HG03354 (cell line): ENCODE measurements around the gene GRK5.
"Not testable (repeated sequence)": the region's sequence is repeated elsewhere in the genome, so short reads cannot be mapped to it uniquely, and the experiment has no call there.

Source experiments
- ATAC-seq: cut with Tn5 transposase; IDR thresholded peaks from one replicate; pipeline ENCODE4 v1.9.1; 2021; ENCODE audit warnings: mild to moderate bottlenecking; ENCODE audit not compliant: unreplicated experiment, poor library complexity, severe bottlenecking

The GRK5 gene

DNA sequence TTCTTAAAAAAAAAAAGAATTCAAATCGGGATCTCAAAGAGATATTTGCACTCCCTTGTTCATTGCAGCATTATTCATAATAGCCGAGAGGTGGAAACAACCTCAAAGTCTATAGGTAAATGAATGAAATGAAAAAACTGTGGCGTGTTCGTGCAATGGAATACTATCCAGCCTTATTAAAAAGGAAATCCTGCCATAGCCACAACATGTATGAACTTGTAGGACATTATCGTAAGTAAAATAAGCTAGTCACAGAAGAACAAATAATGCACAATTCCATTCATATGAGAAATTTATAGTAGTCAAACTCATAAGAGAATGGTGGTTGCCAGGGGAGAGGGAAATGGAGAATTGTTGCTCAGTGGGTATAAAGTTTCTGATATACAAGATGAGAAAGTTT, 37.9 kb downstream of the GRK5 start:
- ATAC-seq, result no peak

DNA sequence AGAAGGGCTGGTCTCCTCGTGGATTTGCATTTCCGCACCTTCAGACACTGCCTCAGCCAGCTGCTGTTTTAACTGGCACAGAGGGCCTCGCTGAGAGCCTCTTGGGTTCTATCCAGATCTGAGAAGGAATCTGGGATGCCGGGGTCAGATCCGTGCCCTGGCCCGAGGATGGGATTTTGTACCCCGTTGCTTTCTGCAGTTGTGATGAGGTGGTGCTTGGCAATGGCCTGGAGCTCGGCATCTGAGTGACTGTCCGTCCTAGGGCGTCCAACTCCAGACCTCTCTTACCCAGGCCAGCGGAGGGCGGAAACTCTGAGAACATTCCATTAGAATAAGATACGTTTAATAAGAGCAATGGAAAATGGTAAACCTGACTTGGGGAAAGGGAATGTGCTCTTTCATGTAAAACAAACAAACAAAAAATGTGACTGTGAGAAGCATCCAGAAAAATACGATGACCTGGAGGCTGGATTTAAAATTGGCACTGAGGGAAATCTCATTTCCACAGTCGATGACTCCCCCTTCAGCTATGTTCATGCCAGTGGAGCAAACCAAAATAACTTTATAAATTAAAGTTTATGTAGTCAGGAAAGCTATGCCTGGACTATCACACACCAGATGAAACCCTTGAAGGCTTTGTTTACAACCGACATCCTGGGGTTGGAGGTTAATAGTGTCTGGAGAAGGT, 39.6 kb downstream of the GRK5 start:
- ATAC-seq, result no peak

DNA sequence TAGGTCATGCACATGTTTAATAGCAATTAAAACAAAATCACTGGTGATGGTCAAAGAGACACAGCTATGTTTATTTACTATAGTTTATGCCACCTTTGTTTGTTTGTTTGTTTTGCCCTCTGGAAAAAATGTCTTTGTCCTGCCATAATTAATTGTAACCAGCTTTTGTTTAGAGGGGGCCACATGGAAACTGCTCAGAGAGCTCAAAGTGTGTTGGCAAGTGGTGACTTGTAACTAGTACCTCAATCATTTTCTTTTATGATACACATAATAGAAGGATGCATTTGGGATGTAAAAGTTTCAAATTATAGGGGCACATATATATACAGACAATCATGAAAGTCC, 40.2 kb downstream of the GRK5 start:
- no peak for ATAC-seq

DNA sequence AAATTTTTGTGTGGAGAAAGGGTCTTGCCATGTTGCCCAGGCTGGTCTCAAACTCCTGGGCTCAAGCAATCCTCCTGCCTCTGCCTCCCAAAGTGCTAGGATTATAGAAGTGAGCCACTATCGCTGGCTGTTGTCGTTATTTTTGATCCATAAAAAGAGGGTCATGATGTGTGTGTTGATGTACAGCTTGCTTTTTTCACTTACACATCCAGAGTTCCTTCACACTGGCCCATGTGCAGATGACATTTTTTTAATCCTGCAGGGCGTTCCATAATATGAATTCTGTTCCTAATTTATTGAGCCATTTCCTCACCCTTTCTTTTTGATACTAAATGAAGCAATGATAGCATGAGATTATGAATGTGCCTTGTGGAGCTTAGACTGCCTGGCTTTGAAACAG, 40.8 kb downstream of the GRK5 start:
- no peak for ATAC-seq

DNA sequence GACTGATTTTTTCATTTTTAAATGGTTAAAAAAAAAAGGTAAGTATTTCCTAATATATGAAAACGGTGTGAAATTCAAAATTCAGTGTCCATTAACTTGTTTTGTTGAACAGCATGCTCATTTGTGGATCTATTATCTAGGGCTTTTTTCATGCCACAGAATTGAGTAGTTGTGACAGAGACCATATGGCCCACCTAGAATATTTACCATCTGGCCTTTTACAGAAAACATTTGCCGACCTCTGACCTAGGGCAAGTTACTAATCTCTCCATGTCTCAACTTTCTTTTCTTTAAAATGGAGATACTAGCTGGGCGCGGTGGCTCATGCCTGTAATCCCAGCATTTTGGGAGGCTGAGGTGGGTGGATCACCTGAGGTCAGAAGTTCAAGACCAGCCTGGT, 41.3 kb downstream of the GRK5 start:
- no peak for ATAC-seq

DNA sequence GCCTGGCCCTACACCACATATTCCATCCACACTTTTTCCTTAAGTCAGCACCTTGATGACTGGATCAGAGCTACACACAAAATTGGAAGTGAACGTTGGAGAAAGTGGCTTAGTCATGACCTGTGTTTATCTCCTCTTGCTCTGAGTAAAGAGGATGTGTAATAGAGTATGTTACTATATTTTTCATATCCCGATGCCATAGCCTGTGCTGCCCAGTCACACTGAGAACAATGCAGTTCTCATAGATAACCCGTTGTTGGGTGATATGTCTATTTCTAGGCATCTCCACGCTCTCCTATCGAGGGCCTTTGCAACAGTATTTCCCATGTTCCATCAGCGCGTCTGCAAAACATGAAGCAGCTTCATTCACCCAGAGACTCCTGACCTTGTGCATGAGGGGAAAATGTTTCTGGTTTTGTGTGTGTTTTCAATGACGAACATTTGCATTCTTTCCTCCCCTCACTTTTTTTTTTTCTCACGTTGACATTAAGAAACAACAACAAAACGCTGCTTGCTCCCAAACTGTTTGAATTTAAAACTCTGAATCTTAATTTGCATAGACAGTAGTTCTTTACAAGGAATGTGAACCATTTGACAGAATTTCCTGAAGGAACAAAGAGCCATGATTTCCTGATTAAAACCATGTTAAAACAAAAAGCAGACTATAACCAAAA, 43.4 kb downstream of the GRK5 start:
- no peak for ATAC-seq

DNA sequence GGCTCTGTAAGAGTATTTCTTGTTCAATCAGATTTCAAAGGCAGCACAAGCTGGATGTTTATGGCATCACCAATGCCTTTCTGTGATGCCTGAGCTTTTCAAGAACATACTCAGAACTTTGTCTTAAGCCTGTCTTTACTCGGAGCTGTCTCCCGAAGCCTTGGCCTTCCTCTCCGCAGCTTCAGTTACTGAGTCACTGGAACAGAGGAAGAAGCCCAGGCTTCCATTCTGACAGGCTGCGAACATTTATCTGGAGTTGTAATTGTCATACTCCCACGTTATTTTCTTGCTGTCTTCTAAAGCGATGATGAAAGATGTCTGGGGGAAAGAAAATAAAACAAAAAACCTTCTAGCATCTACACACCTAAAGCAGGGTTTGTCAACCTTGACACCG, 43.9 kb downstream of the GRK5 start:
- no peak for ATAC-seq

DNA sequence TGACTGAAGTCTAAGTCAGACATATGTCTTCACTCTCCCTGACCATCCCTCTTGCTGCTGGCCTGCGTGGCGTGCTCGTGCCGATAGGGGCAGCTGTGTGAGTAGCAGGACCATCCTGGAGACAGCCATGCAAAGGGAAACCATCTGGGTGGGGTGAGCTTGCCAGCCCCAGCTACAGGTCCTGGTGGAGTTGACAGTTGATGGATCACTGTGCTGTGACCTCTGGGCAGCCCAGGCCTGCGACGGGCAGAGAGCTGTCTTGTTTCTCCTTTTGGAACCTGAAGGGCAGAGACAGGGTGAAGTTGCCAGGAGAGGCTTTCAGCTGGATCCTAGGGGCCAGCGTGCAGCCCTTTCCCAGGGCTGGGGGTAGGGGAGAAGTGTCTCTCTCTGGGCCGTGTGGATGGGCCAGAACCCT, 44.7 kb downstream of the GRK5 start:
- ATAC-seq, result no peak

DNA sequence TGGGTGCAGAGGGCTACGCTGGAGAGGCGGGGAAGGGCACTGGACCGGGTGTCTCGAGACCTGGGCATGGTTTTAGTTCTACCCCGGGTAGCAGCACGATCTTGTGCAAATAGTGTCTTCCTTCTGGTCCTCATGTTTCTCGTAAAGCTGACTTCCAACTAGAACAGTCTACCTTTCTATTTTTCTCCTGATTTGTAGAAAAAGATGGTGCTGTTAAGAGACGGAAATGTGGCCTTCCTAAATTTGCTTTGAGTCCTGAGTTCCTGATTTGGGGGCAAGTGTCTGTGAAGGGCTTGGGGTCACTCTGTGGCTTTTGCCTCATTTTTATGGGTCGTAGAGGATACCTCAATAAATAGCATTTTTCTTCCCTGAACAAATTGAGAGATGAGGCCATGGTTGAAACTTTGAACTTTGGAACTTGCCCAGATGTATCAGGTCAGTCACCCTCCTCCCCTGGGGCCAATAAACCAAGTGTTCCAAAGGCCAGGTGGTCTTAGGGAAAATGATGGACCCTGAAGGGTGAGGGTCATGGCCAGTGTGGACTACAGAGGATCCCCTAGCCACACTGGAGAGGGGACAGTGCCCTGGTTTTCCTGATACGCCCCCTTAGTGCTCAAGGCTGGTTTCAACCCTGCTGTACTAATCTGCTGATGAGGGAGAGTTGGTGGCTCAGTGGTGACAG, 45.2 kb downstream of the GRK5 start:
- ATAC-seq, result no peak

DNA sequence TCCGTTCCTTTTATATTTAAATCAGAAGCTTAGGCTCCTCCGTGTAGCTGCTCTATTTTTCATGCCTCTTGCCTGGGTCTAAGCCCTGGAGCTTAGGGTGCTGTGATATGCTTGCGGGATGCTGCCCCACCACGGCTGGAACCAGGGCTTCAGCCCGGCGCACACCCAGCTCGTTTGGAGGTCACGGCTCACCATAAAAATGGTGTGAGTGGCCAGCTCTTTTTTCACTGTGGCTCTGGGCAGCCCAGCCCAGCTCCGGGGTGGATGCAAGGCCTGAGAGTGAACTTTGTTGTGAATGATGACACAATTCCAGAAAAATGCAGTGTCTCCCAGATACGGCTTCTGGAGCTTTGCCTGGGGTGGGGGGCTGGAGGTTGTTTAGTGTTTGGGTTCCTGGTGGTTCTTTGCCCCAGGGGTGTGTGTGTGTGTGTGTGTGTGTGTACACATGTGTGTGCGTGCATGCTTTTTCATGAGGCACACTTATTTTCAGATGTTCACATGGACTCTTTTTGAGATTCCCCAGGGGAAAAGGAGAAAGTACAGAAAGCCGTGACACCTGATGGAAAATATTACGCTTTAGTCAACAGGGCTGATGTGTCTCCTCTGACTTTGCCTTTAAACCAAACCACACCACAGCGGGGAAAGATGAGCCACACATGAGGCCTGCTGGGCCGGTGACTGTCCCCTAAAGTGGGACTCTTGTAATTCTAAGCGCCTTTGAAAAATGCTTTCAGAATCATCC, 46.2 kb downstream of the GRK5 start:
- ATAC-seq, result no peak

DNA sequence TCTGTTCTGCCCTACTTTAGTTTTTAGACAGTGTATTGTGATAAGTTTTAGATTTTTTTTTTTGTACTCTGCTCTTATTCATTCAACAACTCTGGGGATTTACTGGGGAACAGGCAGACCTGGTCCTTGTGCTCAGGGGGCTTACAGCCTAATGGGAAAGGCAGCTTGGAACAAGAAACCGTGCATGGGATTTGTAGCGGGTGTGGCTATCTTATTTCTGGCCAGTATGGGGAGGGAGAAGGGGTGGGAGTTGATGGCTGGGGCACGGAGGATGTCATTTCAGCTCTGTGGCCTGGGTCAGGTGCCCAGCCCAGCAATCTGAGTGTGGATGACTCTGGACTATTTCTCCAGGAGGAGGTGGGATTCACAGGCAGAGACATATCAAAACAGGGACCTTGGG, 47.0 kb downstream of the GRK5 start:
- no peak for ATAC-seq

DNA sequence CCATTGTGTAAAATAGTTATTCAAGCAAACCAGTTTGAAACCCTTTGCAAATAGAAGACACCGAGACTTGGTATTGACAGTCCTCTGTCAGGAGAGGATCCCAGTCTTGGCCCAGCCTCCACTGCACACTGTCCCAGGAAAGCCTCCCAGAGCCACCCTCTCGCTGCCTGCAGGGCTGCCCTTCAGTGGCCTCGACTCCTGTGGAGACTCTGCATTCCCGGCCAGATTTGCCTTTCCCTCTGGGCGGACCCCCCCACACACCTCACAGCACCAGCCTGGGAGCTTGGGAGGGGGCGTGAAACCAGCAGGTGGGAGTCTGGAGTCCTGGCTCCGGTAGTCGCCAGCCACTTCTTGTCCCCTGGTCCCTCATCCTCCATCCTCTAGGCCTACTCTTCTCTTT, 48.7 kb downstream of the GRK5 start:
- no peak for ATAC-seq

DNA sequence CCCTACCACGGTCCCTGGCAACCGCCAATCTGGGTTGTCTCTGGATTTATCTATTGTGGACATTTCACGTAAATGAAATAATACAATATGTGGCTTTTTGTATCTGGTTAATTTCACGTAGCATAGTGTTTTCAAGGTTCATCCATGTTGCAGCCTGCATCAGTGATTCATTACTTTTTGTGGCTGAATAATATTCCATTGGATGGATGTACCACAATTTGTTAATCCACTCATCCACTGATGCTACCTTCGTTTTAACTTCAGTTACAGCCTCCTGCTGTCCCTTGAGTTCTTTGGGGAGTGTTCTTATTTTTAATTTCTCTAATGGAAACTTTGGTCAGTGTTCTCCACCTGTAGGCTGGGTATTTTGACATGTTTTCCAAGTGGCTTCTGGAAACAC, 49.5 kb downstream of the GRK5 start:
- no peak for ATAC-seq

DNA sequence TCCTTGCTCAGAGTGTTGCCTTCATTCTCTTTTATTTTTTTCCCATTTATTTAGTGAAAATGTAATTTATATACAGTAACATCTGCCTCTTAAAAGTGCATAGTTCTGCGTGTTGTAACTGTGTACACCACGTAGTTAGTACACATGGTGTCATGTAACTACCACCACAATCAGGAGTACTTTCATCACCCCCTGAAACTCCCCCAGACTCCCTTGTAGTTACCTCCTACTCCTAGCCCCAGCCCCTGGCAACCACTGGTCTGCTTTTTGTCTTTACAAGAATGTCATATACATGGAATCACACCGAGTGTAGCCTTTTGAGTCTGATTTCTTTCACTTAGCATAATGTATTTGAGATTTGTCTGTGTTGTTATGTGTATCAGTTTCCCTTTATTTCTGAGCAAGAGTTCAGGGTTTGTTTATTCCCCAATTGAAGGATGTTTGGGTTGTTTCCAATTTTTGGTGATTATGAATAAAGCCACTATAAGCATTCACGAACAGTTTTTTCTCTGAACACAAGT, 50.6 kb downstream of the GRK5 start:
- no peak for ATAC-seq

DNA sequence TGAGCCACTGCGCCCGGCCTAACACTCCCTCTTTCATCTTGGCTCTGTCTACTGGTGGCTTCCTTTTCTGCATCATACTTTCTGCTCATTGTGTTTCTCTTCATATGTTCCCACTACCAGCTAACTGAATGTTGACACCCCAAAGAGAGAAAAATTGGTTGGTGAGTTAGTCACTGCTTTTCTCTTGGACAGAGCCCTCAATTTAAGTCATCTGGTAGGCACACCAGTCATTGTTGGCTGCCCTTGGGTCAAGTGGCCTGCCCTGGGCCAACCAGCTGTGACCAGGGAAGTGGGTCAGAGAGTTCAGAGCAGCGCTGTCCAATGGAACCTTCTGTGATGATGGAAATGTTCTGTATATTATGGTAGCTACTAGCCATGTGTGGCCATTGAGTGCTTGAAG, 52.0 kb downstream of the GRK5 start:
- no peak for ATAC-seq

DNA sequence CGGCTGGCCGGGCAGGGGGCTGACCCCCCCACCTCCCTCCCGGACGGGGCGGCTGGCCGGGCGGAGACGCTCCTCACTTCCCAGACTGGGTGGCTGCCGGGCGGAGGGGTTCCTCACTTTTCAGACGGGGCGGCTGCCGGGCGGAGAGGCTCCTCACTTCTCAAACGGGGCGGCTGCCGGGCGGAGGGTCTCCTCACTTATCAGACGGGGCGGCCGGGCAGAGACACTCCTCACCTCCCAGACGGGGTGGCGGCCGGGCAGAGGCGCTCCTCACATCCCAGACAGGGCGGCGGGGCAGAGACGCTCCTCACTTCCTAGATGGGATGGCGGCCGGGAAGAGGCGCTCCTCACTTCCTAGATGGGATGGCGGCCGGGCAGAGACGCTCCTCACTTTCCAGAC, 53.6 kb downstream of the GRK5 start:
- not testable (repeated sequence) for ATAC-seq

DNA sequence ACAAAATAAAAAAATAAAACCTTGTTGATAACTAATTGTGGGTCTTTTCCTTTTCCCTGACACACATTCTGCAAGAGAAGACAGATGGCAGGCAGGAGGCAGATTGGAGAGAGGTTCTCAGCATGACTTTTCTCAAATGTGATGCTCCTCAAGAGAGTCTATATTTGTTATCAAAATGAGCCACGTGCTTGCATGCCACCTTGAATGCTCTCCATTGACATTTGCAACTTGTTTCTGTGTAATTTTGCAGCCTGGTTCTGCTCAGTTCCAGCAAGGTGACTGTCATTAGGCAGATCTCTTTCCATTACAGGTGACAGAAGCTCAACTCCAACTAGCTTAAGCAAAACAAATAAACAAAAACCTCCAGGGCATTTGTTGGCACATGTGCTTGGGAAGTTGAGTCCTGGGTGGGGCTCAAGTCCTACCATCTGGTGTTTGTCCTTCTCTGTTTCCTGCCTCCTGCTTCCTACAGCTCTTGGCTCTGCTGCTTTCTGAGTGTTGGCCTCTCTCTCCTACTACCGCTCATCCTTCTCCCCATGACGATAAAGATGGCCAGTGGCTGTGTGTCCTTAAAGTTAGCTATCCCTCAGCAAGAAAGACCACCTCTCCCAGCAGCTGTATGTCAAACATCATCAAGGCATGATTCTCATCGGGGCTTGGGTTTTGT, 56.7 kb downstream of the GRK5 start:
- no peak for ATAC-seq

DNA sequence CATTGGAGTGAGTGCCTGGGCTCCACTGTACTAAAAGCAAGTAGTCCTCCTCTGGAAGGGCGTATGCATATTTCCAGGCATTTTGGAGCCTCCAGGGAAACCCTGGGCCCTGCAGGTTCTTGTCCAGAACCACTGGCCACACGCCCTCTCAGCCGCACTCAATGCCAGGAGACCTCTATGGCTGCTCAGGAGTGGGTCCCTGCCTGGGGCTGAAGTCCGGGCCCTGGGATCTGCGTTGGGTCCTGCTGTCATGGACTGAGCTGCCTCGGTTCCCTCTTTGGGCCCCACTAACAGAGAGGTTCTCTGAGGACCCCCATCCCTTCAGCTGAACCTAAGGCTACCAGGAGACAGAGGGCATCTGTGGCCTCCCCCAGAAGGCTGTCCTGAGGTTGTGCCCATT, 58.3 kb downstream of the GRK5 start:
- no peak for ATAC-seq

DNA sequence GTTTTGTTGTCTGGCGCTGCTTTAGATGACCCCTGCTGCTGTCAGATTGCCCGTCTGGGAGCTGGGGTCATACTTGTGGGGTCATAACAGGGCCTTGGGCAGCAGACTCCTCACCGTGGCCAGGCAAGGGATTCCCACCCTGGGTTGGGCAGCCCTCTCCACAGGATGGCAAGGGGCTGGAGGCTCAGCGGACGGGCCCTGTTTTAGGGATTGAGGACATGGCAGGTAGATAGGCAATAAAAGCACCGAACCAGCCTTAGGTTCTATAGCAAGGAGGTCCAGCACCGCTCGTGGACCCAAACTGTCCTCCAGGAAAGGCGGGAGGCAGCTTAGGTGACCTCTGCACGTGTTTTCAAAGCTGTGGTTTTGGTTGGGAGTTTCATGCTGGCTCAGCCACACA, 60.0 kb downstream of the GRK5 start:
- no peak for ATAC-seq

DNA sequence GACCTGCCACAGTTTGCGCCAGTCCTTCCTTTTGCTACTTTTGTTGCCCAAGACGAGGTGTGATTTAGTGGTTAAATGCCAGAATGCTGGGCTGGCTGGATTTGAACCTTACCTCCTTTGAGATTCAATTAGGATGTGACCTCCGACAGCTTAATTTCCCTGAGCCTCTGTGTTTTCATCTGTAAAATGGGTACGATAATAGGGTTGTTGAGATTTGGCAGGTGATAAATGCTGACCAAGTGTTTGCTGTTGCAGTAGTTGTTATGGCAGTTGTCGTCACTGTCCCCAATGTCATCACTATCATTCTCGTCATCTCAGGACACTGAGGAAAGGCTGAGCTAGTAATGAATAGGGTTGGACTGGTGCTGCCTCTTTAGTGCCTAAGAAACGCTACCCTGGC, 61.1 kb downstream of the GRK5 start:
- no peak for ATAC-seq
